Suppressor macrophage treated with lipopolysaccharide for 4 hours (primary cell): ENCODE data around the gene SCUBE1.

ENCODE experiments used
- DNase-seq: peaks from one replicate; pipeline ENCODE4 v3.0.0-alpha.2; 2020

Gene SCUBE1

DNA sequence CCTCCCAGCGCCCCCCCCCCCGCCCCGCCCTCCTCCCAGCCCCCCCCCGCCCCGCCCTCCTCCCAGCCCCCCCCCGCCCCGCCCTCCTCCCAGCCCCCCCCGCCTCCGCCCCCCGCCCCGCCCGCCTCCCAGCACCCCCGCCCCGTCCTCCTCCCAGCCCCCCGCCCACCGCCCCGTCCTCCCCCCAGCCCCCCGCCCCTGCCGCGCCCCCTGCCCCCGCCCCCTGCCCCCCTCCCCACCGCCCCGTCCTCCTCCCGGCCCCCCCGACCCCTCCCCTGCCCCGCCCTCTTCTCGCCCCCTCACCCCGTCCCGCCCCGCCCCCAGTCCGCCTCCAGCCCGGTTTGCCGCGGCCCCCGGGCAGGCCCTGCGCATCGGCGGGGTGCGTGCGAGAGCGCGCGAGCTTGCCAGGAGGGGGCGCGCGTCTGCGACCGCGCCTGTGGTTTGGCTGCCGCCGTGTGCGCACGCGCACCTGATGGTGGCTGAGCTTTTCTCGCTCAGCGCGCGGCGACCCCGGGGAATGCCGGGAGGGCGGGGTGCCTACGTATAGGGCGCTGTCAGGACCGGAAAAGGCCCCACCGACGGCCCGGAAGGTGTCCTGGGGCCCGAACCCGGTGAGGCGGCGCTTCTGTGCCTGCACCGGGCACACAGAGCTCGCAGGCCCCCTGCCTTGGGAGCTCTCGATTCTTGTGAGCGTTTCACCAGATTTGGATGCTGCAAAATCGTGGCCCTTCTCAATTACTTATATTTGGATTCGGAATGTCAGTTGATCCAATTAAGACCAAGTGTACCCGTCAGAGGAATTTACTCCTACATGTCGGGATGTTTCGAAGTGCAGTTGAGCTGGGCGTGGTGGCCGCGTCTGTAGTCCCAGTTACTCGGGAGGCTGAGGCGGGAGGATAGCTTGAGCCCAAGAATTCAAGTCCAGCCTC is 155.7 kb downstream of the SCUBE1 start:
- peak; percentile 97 for DNase-seq

DNA sequence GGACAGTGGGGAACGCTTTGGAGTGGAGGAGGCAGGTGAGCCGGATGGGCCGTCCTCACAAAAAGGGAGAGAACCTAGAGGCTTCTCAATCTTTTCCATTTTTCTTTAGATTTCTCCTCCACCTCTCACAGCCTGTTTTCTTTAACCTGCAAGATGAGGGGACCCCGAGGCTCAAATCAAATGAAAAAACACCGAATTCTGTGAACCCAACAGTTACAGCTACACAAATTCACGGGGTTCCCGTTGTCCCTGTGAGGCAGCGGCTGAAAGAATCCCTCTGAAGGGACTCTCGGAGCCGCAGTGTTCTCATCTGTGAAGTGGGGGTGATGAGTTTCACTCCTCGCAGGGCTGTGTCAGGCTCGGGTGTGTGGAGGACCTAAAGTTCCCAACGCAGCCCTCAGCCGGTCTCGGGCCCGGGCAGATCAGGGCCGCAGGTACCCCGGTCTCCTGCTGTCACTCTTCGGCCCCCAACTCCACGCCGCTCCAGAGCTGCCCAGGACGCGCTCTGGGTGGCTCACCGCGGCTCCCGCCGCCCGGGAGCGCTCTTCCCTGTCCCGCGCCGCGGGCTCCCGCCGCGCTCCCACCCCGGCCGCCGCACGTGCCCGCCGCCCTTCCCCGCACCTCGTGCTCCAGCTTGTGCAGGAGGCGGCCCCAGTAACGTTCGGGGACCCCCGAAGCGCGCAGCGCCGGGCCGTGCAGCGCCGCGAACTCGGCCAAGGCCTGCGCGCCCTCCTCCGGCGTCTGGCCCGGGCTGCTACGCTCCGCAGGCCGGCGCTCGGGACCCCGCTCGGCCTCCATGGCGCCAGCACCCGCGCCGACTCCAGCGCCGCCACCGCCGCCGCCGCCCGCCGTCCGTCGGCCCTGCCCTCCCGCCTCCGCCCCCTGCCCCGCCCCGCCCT is 156.7 kb downstream of the SCUBE1 start, which contains the start of gene TTLL12:
TTLL12 (minus strand) TSS at position 863 of the 899 bp plus-strand sequence; CDS start at position 798, 65 bp downstream.
- DNase-seq, result peak; percentile 74

DNA sequence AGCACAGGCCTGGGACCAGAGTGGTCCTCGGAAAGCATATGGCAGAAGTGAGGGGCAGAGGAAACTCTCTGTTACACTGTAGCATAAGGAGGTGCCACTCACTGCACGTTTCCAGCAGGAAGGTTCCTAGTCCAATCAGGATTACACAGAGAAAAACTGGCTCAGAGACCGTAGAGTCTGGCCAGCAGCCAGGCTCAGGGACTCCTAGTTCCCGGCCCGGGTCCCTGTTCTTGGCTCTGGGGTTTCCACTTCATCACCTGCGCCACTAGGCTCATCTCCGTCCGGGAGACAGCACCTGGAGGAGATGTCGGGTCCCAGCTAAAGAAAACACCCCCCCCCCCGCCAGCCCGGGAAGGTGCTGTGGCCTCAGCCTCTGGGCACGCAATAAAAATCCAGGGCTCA is 157.3 kb downstream of the SCUBE1 start:
- peak; percentile 7 for DNase-seq

DNA sequence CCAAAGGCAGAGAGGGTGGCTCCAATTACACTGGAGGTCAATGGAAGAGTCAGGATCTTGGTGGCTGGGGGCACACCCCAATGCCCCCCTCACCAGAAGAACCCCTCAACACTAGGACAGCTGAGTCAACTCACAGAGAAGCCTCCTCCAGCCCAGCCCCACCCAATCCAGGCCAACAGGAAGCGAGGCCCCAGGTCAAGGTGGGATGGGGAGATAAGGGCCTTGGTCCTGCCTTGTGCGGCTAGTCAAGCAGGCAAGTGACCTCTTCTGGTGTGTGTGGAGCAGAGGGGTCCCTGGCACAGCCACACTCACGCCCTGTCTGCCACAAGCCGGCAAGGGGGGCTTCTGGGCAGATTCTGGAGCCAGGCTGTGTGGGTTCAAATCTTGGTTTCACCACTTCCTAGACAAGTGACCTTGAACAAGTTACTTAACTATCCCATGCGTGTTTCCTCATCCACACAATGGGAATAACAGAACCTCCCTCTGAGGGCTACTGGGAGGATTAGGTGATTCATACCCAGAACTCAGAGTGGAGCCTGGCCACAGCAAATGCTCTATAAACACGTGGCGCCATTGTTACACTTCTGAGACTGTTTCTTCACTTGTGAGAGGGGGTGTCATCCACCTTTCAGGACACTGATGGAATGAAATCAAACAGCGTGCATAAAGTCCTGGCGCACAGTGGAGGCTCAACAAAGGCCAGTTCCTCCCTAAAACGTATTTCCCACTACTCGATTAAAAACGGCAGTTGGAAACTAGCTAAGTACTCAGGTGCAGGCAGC is 159.5 kb downstream of the SCUBE1 start:
- peak; percentile 25 for DNase-seq

DNA sequence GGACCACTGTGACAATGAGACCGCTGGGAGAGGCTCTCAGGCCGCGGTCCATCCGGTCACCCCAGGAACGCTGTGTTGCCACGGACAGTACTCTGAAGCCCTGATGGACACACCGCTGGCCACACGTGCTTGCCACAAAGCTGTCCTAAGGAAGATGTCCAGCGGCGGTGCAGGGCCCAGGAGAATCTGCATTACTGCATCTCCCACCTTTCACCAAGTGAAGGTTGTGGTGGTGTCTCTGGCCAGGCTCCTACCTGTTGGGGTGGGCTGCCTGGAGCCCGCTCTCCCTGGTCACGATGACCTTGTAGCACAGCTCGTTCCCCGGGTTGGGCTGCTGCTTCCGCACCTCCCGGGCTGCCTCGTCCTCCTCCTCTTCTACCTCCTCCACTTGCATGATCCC is 160.4 kb downstream of the SCUBE1 start:
- no peak for DNase-seq

DNA sequence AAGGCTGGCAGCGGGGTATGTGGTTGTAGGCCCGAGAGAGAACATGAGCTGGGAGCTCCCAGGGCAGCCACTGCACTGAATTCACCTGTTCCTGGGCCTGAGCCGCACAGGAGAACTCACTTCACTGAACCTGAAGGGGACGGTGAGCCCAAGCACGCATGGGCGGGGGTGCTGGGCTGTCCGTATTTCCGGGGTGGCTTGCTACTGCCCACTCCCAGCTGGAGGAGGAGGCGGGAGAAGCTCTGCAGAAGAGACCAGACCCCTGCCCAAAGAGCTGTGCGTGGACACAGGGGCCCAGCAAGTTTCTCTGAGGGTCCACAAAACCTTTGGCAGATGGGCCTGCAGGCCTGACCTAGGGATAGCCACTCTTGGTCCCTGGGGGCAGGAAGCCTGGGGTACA is 161.1 kb downstream of the SCUBE1 start:
- no peak for DNase-seq

DNA sequence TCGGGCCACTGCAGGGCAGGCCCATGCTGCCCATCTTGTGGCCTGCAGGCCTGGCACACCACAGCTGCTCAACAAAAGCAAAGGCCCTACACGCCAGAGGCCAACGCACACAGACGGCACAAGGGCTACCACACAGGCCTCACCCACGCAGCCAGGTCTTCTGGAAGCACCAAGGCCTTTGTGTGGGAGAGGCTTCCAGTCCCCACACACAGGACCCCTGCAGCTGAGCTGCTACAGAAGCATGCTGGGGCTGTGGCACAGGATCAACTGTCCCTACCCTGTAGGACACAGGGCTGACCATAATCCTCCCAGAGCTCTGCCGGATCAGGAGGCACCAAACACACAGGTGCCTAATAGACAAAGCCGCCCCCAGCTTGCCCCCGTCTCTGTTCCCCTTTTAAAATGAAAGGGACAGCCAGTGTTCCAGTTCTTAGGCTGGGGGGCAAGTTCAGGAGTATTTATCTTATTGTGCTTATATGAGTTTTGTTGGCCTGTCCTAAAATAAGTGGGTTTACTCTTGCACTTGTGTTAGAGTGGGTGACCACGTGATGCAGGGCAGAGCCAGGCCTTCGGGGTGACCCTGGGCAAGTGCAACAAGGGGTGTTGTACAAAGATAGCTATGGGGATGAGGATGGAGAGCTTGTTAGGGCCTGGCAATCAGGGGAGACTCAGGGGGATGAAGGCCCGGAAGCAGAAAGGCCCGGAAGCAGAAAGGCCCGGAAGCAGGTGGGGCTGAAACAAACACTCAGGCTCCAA is 161.7 kb downstream of the SCUBE1 start:
- no peak for DNase-seq

DNA sequence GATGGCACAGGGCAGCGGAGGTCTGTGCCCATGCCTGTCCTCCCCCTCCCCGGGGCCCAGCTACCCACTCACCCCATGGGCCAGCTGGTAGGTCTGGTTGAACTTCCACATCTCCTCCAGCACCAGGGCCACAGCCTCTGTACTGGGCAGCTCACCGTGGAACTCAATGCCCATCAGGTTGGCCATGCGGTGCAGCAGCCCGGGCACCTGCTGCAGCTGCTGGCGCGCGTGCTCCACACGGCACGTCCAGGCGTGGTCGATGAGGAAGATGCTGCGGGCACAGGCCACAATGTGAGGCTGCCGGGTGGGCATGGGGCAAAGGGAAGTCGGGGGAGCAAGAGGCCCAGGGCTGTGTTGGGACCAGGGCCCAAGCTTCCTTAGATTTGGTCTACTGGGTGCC is 162.5 kb downstream of the SCUBE1 start:
- DNase-seq, result no peak

DNA sequence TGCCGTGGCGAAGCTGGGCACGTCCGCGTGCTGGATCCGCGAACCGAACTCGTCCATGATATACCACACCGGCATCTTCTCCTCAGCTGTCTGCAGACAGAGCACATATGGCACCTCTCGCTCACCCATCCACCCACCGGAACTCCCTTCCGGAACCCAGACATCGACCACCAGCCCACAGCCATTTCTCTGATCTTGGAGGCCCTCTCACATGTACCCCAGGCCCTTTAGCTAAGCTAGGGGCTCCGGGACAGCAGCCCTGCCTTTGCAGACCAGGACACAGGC is 163.3 kb downstream of the SCUBE1 start:
- DNase-seq, result no peak

DNA sequence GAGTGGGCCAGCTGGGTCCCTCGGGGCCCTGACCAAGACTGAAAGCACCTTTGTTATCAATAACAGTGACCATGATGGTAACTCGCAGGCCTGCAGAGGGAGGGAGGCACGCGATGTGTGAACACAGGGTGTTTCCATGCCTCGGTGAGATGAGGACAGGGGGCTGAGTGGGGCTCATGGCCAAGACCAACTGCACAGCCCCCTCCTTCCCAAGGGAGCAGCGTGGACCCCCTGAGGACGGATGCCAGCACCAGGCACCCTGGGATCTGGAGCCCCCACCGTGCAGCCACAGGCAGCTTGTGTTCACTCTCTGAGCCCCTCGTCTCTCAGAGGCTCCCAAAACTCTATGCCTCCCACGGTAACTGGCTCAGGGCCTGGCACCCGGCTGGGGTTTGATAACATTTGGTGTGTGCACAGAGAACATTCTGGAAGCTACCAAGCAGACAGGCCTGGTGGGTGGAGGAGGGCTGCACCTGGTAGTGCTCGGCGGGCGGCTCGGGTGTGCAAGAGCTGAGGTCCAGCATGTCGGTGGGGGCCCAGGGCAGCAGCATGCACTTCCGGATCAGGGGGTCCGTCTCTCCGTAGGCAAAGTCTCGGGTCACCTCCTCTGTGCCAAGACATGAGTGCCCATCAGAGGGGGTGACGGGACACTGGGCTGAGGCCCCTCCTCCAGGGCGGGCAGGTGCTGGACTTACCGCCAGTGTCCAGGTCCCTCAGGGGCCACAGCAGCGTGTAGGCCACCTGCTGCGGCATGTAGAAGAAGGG is 163.8 kb downstream of the SCUBE1 start:
- no peak for DNase-seq

DNA sequence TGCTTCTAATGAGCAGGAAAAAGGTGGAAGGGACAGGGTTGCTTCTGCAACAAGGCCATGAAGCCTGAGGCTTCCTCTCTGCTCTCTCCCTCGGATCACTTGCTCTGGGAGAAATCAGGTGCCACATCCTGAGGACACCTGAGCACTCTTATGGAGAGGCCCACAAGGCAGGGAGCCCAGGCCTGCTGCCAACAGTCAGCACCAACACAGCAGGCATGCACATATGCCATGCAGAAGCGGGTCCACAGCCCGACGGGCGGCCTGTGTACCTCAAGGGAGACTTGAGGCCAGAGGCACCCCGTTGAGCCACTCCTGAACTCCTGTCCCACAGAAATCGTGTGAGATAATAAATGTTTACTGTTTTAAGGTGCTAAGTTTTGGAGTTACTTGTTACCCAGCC is 165.7 kb downstream of the SCUBE1 start:
- DNase-seq, result no peak

DNA sequence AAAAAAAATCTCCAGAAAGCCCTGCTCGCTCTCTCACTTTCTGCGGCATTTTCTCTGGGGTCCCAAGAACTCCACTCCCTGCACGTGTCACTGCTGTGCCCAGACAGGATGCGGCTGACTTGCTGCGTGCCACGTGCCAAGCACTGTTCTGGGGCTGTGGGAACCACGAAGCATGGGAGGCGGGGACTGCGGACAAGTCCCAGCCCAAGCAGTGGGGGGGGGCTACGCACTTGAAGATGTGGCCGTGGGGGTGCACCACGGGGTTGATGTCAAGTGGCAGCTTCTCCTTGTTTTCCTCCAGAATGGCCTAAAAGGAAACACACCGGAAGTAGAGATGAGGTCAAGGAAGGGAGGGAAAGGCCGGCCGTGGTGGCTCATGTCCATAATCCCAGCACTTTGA is 167.1 kb downstream of the SCUBE1 start:
- no peak for DNase-seq

DNA sequence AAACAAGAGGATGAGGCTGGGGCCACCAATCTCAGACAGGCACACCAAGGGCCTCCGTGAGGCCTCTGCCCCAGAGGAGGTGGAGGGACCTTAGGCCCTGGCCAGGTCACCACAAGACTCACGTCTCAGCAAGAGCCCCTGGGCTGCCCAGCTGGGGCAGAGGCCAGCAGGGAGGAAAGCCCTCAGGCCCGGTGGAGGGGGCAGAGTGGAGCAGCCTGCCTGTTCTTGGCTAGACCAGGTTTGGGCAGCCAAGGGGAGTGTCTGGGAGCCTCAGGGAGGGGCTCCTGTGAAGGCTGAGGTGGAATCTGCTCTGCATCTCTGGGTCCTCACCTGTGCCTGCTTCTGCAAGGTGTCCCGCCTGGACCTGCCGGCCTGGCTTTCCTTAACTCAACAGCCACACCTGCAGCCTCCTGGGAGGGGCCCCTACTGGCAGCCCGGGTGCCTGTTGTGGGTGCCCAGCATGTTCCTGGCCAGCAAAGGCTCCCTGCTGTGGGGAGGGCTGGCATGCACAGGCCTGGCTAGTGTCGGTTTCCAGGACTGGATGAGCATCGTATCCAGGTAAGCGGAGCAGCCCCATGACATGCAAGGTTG is 168.1 kb downstream of the SCUBE1 start:
- no peak for DNase-seq

DNA sequence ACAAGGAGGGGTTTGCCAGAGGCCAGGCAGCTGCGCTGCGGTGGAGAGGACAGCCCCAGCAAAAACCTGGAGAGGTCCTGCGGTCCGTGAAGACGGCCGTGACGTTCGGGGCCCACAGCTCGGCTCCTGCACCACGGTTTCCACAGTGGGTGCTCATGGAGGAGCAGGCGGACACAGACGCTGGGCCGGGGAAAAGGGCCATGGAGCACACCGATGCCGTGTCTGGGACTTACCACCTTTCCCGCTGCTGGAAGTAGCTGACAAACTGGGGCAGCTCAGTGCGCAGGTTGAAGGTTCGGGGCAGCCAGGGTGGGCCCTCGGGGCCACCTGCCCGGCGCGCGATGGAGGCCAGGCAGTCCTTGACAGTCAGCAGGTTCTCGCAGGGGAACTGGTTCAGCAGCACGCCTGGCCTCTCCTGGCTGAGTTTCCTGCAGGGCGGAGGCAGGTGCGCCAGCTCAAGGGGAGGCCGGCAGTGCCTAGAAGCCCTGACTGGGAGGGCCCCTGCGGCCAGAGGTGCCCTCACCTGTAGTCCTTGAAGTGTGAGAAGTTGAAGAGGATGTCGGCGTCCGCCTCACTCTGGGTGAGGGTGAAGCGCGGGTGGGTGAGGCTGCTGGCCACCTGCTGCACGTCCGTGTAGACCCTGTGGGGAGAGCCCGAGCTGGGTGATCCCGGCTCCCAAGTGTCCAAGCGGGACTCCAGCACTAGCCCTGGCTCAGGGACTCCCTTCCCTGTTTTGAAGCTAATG is 169.0 kb downstream of the SCUBE1 start:
- no peak for DNase-seq

DNA sequence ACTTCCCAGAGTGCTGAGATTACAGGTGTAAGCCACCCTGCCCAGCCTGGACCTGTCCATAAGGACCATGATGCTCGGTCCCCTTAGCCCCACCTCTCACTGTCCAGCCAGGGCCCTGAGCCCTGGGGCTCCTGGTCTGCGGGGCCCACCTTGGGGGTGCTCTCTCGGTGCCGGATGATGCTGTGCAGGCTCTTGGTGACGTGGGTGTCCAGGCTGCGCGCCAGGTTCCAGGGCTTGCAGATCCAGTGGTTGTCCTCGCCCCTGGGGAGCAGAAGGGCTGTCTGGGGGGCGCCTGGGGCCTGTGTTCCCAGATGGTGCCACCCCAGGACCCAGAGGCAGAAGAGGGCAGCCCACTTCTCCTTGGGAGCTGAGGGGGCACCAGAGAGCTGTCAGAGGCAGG is 169.6 kb downstream of the SCUBE1 start:
- no peak for DNase-seq

DNA sequence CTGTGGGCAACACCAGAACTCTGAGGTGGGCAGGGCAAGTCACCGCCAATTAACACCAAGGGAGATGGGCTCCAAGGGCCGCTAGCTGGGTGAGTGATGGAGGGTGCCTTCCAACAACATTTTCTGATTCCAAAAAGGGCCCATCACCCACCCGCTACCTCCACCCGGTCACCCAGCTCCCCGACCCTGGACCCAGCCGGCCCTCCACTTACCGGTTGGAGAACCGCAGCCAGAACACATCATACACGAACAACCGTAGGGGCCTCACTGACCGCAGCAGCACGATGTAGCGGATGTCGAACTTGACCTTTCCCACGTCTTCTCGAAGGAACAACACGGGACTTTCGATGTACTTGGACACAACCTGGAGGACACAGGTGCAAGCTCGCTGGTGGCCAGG is 171.0 kb downstream of the SCUBE1 start:
- DNase-seq, result no peak

DNA sequence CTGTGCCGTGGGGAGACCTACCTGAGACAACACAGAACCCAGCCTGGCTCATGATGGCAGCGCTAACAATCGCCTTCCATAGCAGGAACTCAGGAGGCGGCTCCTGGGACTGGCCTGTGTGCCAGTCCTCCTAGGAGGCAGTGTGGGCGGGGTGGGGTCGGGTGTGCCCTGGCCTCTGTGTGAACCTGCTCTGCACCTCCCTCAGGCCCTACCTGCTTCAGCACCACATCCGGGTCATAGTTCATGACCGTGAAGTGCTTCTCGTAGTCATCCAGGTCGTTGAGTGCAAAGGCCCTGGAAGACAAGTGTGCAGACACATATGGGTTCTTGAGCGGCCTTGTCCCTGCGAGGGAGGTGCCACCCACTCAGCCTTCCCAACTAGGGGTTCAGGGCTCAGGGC is 171.6 kb downstream of the SCUBE1 start:
- DNase-seq, result no peak

DNA sequence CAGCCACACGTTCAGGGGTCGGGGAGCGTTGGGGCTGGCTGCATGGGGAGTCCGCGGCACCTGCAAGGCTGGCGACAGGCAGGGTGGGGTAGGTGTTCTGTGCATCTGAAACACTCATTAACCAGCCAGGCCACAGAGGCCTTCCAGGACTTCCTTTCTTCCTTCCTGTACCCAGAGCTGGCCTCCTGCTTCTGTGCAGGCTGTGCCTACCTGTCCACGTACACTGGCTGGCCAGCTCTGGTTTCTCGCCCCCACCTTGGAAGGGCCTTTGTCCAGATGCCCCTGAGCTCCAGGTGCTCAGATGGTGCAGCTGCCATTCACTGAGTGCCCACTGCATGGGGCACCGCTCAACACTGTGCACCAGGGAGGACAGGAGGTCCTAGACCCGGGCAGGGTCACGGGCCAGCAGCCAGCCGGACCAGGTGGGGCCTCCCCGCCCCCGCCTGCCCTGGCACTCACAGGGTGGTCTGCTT is 172.1 kb downstream of the SCUBE1 start:
- no peak for DNase-seq

DNA sequence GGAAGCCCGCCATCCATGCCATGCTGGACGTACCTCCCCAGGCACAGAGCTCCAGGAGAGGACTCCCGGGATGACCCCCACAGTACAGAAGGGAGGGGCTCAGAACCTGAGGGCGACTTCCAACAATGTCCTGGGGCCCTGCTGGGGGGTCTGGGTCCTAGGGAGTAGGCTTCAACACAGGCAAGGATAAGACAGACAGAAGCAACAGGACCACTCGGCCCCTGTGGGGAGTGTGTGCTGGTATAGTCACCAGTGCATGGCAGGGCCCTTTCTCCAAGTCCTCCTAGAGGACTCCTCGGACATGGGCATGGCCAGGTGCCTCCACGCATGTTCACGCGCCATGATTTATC is 173.1 kb downstream of the SCUBE1 start:
- DNase-seq, result no peak
